Brain microvascular endothelial cell (primary cell): ENCODE data around the gene ERCC6.

ENCODE experiments used
- DNase-seq: peaks from one replicate; pipeline ENCODE4 v3.0.0-alpha.2; 2020
- H3K27ac ChIP-seq: fragments of 250-450 bp; sonication (Bioruptor Pico); 2 replicates; pipeline ENCODE4 v1.5.1; 2020; ENCODE audit warnings: mild to moderate bottlenecking, moderate library complexity
- H3K27me3 ChIP-seq: fragments of 250-450 bp; sonication (Bioruptor Pico); replicated peaks from 2 replicates; pipeline ENCODE4 v1.5.1; 2020; ENCODE audit warnings: mild to moderate bottlenecking
- H3K36me3 ChIP-seq: fragments of 250-450 bp; sonication (Bioruptor Pico); replicated peaks from 2 replicates; pipeline ENCODE4 v1.5.1; 2020; ENCODE audit warnings: mild to moderate bottlenecking
- H3K4me3 ChIP-seq: 2 replicates; pipeline ENCODE4 v1.5.1; 2011; ENCODE audit warnings: low read depth, mild to moderate bottlenecking, control low read depth, low read length, moderate library complexity
- in situ Hi-C: cut with HindIII; loops from 2 replicates; pipeline ENCODE4 v1.10.0; 2017; ENCODE audit warnings: low sequenced_read_pairs, low pct_ligation_motif_present
- TF ChIP-seq, protein P1 (sequence below): IDR thresholded peaks from 2 replicates; pipeline ENCODE4 v1.5.1; 2011; ENCODE audit warnings: low read depth, mild to moderate bottlenecking, moderate library complexity, low read length, control low read depth, inconsistent platforms; ENCODE audit errors: missing control alignments

ERCC6 gene

DNA sequence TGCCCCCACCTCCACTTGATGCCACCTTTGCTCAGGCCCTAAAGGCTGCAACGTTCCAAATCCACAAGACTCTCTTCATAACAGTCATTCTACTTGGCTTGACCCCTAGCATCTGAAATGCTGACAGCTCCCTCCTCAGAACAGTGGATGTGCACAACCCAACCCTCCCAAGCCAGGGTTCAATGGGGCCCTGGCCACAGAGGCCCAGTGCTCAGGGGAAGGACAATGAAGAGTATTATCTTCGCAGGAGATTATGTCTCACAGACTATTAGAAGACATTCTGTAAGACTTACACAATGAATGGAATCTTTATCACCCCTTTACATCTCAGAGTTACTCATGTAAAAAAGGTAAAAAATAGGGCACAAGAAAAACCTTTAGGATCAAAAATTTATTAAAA lies 20.4 kb downstream of the ERCC6 start:
- Histone ChIP-seq H3K36me3 (peaks cover 56% of the 10 kb centered on the region), H3K27ac (no peak overlapping the region), H3K4me3 (no peak overlapping the region), H3K27me3 (no peaks in the 10 kb centered on the region)
- in situ Hi-C loops: no loop called here
- TF ChIP-seq, protein P1, sequence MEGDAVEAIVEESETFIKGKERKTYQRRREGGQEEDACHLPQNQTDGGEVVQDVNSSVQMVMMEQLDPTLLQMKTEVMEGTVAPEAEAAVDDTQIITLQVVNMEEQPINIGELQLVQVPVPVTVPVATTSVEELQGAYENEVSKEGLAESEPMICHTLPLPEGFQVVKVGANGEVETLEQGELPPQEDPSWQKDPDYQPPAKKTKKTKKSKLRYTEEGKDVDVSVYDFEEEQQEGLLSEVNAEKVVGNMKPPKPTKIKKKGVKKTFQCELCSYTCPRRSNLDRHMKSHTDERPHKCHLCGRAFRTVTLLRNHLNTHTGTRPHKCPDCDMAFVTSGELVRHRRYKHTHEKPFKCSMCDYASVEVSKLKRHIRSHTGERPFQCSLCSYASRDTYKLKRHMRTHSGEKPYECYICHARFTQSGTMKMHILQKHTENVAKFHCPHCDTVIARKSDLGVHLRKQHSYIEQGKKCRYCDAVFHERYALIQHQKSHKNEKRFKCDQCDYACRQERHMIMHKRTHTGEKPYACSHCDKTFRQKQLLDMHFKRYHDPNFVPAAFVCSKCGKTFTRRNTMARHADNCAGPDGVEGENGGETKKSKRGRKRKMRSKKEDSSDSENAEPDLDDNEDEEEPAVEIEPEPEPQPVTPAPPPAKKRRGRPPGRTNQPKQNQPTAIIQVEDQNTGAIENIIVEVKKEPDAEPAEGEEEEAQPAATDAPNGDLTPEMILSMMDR: no peak
- no peak for DNase-seq

DNA sequence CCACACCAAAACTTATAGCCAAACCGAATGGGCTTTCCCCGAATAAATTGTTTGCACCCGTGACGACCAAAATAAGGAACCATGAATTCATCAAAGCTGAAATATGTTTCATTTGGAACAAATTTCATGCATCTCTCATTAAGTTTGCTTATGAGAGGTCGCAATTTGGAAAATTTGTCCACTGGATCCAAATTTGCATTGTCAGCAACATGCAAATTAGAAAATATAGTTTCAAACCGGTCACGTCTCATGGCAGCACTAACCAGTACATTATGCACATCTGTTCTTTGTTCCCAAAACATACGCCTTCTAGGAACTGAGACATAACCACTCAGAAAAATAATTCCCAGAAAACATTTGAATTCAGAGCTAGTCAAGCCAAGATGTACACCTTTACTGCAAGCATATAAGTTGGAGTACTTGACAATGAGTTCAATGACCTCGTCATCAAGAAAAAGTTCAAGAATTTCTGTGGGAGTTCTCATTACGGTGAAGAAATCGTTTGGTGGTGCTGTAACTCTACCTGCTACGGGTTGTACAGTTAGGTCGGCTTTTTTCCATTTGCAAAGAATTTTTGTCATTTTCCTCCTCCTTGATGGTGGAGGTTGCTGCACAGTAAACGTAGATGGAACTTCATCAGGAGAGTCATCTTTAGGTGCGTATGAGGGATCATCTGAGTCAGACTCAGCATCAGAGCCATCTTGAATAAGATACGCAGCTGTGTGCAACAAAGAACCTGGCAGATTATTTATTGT lies 22.5 kb downstream of the ERCC6 start:
- DNase-seq: no peak
- H3K4me3 ChIP-seq: no peak overlapping the region
- in situ Hi-C loops: no loop called here
- peaks cover 44% of the 10 kb centered on the region for H3K36me3 ChIP-seq
- H3K27ac ChIP-seq: no peak overlapping the region
- no peaks in the 10 kb centered on the region for H3K27me3 ChIP-seq
- TF ChIP-seq, protein P1: no peak

- H3K27me3 ChIP-seq: no peaks in the 10 kb centered on the region
- DNase-seq: no peak
- H3K36me3 ChIP-seq: peaks cover 22% of the 10 kb centered on the region
- TF ChIP-seq, protein P1: peak; percentile 71
- in situ Hi-C loops: no loop called here
- H3K27ac ChIP-seq: no peak overlapping the region
- no peak overlapping the region for H3K4me3 ChIP-seq
These were observed 26.7 kb downstream of the ERCC6 start for GRCh38 chr10:49512121-49512809.

DNA sequence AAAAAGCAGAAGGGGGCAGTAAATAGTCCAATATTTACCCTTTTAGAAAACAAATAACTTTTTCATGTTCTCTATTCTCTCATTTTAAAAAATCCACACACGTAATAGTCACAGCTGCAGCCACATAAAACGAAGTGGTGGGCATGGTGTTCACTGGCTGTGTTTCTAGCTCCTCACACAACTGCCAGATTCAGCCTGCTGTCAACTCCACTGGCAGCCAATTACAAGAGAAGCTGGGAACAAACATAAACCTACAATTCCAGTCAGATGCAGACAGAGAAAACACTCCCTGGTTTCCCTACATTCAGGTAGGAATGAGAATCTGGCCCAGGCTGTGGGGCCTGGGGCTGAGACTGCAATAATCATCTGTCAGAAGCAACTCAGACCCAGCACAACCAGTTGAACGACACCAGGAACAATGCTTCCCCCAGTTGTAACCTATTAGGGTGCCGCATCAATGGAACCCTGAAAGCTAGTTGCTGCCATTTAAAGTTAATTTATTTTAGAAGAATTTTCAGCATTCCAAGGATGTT lies 29.1 kb downstream of the ERCC6 start:
- in situ Hi-C loops: no loop called here
- no peak for DNase-seq
- no peak overlapping the region for H3K27ac ChIP-seq
- TF ChIP-seq, protein P1: no peak
- H3K4me3 ChIP-seq: no peak overlapping the region
- H3K27me3 ChIP-seq: no peaks in the 10 kb centered on the region
- H3K36me3 ChIP-seq: peaks cover 11% of the 10 kb centered on the region

GRCh38 chr10:49508654-49509053 lies 30.3 kb downstream of the ERCC6 start:
- H3K36me3 ChIP-seq: peaks cover 16% of the 10 kb centered on the region
- no peak overlapping the region for H3K27ac ChIP-seq
- no peak overlapping the region for H3K4me3 ChIP-seq
- TF ChIP-seq, protein P1: no peak
- DNase-seq: no peak
- in situ Hi-C loops: no loop called here
- no peaks in the 10 kb centered on the region for H3K27me3 ChIP-seq
